ENCODE data around the gene RNF213. TPM values are rescaled to one million over a fixed set of nuclear protein-coding genes. Genes with fewer than 3 reads are reported as not detected.

Gene RNF213
- polyA plus RNA-seq, 3 donors, result 54.7 to 107 (median 104) TPM

DNA sequence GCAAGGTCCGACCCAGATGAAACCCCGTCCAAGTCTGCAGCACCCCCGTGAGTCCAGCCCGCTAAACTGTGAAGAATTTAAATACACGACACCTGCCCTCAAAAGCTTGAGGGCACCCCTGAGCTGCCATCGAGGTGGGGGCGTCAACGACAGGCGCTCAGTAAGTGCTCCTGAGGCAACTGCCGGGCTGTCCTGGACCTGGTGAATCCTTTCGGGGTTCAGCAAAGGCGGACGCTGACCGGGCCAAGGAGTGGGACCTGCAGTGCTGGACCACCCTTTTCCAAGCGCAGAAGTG is 153.8 kb downstream of the RNF213 start:
- DNase-seq, result no peak

DNA sequence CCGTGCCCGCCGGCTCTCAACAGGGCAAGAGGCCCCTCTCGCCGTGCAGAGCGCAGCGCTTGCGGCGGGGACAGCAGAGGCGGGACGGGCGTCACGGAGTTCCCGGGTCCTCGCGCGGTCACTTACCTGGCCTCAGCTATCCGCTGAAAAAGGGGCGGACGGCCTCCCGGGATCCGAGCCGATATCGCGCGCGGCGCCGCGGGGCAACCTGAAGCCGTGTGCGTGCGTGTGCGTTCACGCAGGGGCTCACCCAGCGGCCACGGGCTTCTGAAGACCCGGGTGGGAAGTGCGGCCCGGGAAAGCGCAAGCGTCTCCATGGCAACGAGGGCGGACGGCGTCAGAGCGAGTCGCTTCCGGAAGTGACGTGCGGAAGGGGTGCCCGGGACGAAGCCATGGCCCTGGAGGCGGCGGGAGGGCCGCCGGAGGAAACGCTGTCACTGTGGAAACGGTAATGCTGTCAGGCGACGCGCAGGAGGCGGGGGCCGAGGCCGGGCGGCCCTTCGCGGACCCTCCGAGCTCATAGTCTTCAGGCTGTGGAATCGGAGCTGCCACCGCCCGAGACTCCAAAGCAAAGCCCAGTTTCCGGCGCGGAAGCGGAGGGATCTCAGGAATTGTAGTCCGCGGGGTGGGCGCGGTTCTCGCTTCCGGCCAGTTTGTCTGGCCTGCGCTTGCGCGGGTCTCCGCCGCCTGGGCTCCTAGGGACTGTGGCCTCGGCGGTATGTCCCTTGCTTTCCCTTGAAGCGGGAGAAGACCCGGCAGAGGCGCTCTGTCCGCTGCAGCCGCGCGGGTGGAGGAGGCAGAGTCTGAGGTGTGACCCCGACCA is 154.4 kb downstream of the RNF213 start, which contains the start of gene ENDOV:
Gene ENDOV (plus strand): TSS at position 365 of the 823 bp plus-strand sequence. CDS start 28 bp downstream, at position 393.
- DNase-seq, result peak; percentile 95

DNA sequence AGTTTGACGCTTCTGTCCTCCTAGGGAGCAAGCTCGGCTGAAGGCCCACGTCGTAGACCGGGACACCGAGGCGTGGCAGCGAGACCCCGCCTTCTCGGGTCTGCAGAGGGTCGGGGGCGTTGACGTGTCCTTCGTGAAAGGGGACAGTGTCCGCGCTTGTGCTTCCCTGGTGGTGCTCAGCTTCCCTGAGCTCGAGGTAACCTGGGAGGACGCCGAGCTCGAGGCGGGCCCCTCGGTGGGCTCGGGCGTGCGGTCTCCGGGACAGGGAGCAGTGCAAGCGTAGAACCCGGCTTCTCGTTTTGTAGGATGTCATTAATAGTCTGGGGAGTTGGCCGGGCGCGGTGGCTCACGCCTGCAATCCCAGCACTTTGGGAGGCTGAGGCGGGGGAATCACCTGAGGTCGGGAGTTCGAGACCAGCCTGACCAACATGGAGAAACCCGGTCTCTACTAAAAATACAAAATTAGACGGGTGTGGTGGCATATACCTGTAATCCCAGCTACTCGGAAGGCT is 155.0 kb downstream of the RNF213 start:
- no peak for DNase-seq

DNA sequence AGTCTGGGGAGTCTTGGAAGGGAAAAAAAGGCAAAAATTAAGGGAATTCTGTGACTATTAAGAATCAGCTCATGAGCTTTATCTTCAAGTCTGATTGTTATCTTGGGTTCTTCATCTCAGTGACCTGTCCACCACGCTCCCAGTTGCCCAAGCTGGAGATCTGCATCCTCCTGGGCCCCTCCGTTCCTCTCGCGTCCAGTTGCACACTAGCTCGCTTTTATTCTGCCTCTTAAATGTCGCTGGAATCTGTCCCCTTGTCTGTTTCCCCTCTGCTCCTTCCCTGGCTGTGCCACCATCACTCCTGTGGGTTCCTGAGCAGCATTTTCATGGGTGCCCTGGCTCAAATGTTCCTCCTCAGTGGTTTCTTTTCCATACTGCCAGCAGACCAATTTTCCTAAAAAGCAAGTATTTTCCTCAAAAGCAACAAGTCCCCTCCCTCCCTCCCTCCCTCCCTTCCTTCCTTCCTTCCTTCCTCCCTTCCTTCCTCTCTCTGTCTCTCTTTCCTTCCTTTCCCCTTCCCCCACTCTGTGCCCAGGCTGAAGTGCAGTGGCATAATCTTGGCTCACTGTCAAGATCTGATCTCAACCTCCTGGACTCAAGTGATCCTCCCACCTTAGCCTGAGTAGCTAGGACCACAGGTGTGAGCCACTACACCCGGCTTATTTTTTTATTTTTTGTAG is 155.7 kb downstream of the RNF213 start:
- no peak for DNase-seq

DNA sequence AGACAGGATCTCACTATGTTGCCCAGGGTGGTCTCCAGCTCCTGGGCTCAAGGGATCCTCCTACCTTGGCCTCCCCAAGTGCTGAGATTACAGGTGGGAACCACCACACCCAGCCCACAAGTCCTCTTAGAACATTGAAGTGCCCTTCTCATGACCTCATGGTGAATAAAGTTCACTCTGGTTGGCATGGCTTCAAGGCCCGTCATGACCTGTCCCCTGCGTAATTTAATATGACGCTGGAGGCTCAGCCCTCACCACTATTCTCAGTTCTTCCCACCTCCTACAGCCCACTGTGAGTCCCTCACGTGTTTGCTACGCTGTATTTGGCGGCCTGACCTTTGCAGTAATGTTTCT is 156.3 kb downstream of the RNF213 start:
- no peak for DNase-seq

DNA sequence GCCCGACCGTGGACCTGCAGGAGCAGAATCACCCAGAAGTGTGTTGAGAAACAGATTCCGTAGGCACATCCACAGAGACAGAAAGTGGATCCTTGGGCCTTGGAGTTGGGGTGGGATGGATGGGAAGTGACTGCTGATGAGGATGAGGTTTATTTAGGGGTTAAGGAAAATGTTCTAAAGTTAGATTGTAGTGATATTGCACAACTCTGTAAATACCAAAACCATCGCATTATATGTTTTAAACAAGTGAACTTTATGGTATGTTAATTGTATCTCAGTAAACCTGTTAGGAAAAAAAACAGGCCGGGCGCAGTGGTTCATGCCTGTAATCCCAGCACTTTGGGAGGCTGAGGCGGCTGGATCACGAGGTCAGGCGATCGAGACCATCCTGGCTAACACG is 157.9 kb downstream of the RNF213 start:
- no peak for DNase-seq

DNA sequence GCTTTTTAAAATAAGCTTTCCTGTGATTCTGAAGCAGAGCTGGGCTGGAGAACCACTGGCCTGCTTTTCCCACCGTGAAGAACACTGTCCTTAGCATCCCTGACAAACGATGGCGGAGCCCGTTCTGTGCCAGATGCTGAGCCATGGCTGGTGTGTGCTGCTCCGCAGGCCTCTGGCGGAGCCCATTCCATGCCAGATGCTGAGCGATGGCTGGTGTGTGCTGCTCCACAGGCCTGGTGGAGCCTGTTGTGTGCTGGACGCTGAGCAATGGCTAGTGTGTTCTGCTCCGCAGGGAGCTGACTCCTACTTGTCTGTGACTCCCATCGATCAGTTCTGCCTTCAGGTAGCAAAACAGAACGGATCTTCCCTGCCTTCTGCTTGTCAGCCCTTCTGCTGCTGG is 158.6 kb downstream of the RNF213 start:
- no peak for DNase-seq

GRCh38 chr17:80421381-80422090 is 160.9 kb downstream of the RNF213 start:
- DNase-seq, result no peak

- no peak for DNase-seq
Observed at GRCh38 chr17:80422276-80422675, 161.6 kb downstream of the RNF213 start.

GRCh38 chr17:80422981-80423380 is 162.3 kb downstream of the RNF213 start:
- no peak for DNase-seq

DNA sequence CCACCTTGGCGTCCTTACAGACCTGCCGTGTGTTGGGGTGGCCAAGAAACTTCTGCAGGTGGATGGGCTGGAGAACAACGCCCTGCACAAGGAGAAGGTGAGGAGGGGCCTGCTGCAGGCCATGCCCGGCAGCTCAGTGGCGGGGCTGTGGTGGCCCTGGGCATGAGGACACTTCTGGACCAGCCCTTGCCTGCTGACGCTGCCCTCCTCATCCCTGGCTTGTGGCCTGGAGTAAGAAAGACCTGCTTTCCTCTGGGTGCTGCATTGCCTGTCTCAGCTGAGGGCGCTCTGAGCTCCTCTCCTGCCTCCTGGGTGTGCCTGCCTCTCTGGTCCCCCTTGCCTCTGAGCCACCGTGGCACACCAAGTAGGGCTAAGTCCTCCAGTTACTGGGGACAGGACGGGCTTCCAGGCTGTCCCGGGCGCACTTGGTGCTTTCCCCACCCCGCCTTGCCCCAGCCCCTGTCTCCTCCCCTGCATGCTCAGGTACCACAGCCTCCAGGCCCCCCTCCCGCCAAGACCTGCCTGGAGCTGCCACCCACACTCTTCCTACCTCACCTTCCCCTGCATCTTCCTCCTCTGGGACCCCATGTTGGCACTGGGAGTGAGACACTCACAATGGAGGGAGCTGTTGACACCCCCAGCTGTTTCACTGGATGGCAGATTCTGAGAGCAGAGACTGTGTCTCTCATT is 163.0 kb downstream of the RNF213 start:
- DNase-seq, result no peak

DNA sequence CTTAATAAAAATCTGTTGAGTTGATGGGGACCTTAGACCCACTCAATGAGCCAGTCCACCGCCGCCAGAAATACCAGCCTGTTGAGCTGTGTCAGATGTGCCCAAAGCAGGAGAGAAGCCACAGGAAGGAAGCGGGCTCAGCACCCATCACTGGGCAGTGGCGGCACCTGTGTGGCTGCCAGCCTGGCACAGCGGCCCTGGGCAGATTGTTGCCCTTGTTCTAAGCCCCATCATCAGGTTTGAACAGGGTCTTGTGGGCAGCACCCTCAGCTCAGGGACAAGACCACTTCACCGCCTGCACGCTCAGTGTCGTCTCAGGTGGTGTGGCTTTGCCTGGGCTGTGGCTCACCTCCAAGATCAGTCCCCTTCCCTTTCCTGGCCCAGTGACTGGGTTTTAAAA is 163.6 kb downstream of the RNF213 start:
- no peak for DNase-seq

DNA sequence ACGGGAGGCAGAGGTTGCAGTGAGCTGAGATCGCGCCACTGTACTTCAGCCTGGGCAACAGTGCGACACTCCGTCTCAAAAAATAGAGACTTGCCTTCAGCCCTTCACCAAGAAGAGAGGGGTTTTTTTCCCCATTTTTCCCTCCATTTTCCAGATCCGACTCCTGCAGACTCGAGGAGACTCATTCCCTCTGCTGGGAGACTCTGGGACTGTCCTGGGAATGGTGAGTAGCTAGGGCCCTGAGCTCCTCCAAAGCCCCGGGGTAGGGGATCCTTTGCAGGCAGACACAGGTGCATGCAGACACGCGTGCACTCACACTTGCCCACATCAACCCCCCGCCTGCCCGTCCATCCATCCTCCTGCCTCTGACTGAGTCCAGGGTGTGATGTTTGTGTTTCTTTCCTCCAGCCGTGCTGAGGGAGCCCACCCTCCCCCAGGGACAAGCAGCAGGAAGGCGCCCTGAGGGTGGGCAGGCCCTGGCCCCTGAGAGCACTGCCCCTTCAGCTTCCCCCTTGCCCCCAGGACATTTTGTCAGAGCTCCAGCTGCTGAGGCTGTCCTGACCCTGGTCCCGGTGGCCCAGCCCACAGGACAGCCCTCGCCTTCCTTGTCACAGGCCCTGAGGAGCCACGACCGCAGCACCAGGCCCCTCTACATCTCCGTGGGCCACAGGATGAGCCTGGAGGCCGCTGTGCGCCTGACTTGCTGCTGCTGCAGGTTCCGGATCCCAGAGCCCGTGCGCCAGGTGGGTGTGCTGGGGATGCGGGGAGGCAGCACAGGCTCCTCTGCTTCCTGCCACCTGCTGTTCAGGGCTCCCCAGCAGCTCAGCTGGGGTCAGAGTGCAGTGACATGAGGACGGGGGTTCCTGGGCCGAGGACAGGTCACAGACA is 164.5 kb downstream of the RNF213 start:
- DNase-seq, result no peak

- no peak for DNase-seq
Observed at GRCh38 chr17:80425835-80426426, 165.3 kb downstream of the RNF213 start.

- peak; percentile 52 for DNase-seq
Observed at GRCh38 chr17:80426671-80427326, 166.1 kb downstream of the RNF213 start.

DNA sequence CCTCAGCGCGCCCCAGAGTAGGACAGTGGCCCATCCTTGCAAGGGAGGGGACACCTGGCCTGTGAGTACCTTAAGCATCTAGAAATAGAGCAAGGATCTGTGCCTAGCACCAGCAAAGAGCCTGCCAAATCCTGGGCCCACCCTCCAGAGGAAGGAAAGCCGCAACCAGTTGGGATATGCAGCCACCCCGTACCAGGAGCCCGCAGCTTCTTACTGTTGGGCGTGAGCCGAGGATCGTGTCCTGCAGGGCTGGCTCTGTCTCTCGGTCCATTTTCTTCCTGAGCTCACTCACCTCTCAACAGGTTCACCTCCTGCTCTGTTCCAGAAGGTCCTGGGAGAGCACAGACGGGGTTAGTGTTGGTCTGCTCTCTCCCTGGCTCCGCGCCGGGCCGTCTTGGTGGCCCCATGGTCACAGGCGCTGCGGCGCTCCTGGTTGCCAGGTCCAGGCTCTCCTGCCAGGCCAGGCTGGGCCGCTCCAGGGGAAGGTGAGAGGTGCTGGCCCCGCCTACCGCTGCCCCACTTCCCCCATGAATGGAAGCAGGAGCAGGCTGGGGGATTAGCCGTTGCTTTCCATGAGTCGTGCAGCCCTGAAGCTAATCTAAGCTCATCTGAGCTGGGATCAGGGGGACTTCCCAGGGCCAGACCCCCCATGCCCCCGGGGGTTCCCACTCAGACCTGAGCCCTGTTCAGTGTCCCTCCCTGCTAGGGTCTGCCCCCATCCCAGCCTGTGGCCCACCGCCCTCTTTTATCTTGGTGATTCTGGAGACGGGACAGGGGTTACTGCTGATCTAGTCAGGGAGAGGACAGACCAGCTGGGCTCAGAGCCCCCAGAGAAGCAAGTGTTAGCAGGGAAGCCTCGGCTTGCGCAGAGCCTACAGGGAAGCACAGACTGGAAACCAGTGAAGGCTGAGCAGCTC is 167.0 kb downstream of the RNF213 start:
- DNase-seq, result no peak

GRCh38 chr17:80428363-80428762 is 167.7 kb downstream of the RNF213 start:
- no peak for DNase-seq

- DNase-seq, result no peak
Observed at GRCh38 chr17:80428796-80429195, 168.1 kb downstream of the RNF213 start.

All from renal pelvis (tissue), 4 donors.